GM23338 (cell line): ENCODE data around the gene S1PR3. TPM values are rescaled to one million over a fixed set of nuclear protein-coding genes. Genes with fewer than 3 reads are reported as not detected.

Source experiments
- ATAC-seq: fragments of 200-7000 bp; cut with Tn5 transposase; 3 replicates; pipeline ENCODE4 v1.9.1; 2020
- DNase-seq: peaks from one replicate; pipeline ENCODE4 v3.0.0-alpha.2; 2015; ENCODE audit warnings: low spot score
- H2AFZ ChIP-seq: fragments of 200-600 bp; sonication (generic); 2 replicates; pipeline ENCODE4 v1.8.0; 2016; ENCODE audit warnings: antibody characterized with exemption, mild to moderate bottlenecking, moderate library complexity
- H3F3A ChIP-seq: fragments of 200-600 bp; sonication (generic); replicated peaks from 2 replicates; pipeline ENCODE4 v1.8.0; 2017; ENCODE audit warnings: antibody characterized with exemption, mixed run types, low read depth
- H3K27ac ChIP-seq: fragments of 200-600 bp; sonication (generic); 2 replicates; pipeline ENCODE4 v1.6.1; 2016; ENCODE audit warnings: low read depth
- H3K27me3 ChIP-seq: fragments of 200-600 bp; sonication (generic); 2 replicates; pipeline ENCODE4 v1.8.0; 2016; ENCODE audit warnings: mild to moderate bottlenecking, mixed run types, moderate library complexity; ENCODE audit not compliant: insufficient read depth
- H3K36me3 ChIP-seq: fragments of 200-600 bp; sonication (generic); 2 replicates; pipeline ENCODE4 v1.8.0; 2016; ENCODE audit warnings: mild to moderate bottlenecking; ENCODE audit not compliant: insufficient read depth
- H3K4me1 ChIP-seq: fragments of 200-600 bp; sonication (generic); 2 replicates; pipeline ENCODE4 v1.8.0; 2016; ENCODE audit warnings: mild to moderate bottlenecking, moderate library complexity; ENCODE audit not compliant: insufficient read depth
- H3K4me2 ChIP-seq: fragments of 200-600 bp; sonication (generic); 2 replicates; pipeline ENCODE4 v1.7.1; 2017; ENCODE audit warnings: mixed run types
- H3K4me3 ChIP-seq: fragments of 200-600 bp; sonication (generic); 2 replicates; pipeline ENCODE4 v1.6.1; 2016; ENCODE audit warnings: mixed run types
- H3K79me2 ChIP-seq: fragments of 200-600 bp; sonication (generic); replicated peaks from 2 replicates; pipeline ENCODE4 v1.8.0; 2017; ENCODE audit warnings: mild to moderate bottlenecking; ENCODE audit not compliant: insufficient read depth
- H3K9me2 ChIP-seq: fragments of 200-600 bp; sonication (generic); 2 replicates; pipeline ENCODE4 v1.8.0; 2017; ENCODE audit not compliant: insufficient read depth
- H4K20me1 ChIP-seq: fragments of 200-600 bp; sonication (generic); replicated peaks from 2 replicates; pipeline ENCODE4 v1.8.0; 2017; ENCODE audit warnings: mild to moderate bottlenecking; ENCODE audit not compliant: insufficient read depth
- H3K27ac Mint-ChIP-seq: 2 replicates; pipeline ENCODE4 v1.8.0; 2020; ENCODE audit warnings: inconsistent platforms, mild to moderate bottlenecking, moderate library complexity, mixed read lengths
- H3K27me3 Mint-ChIP-seq: 3 replicates; pipeline ENCODE4 v1.8.0; 2022; ENCODE audit warnings: low read depth, mild to moderate bottlenecking, moderate library complexity, mixed read lengths, inconsistent platforms; ENCODE audit not compliant: insufficient read depth, poor library complexity
- H3K36me3 Mint-ChIP-seq: 3 replicates; pipeline ENCODE4 v1.8.0; 2021; ENCODE audit warnings: low read depth, mild to moderate bottlenecking, inconsistent platforms, moderate library complexity, mixed read lengths
- H3K4me1 Mint-ChIP-seq: 3 replicates; pipeline ENCODE4 v1.8.0; 2020; ENCODE audit warnings: mild to moderate bottlenecking, inconsistent platforms, mixed read lengths
- H3K4me3 Mint-ChIP-seq: 3 replicates; pipeline ENCODE4 v1.8.0; 2021; ENCODE audit warnings: moderate library complexity, mild to moderate bottlenecking, inconsistent platforms, mixed read lengths
- H3K9me3 Mint-ChIP-seq: 3 replicates; pipeline ENCODE4 v1.8.0; 2020; ENCODE audit warnings: moderate library complexity, mild to moderate bottlenecking, inconsistent platforms, mixed read lengths
- CREB1 ChIP-seq: fragments of 250-450 bp; sonication (Bioruptor Pico); IDR thresholded peaks from 2 replicates; pipeline ENCODE4 v1.5.0; 2020; ENCODE audit warnings: low read depth, mild to moderate bottlenecking, moderate library complexity
- ETS1 ChIP-seq: IDR thresholded peaks from 2 replicates; pipeline ENCODE4 v1.6.1; 2016; ENCODE audit warnings: antibody characterized with exemption
- EZH2 ChIP-seq: fragments of 200-600 bp; sonication (generic); IDR thresholded peaks from one replicate; pipeline ENCODE4 v1.8.0; 2017; ENCODE audit warnings: antibody characterized with exemption, mild to moderate bottlenecking, low read depth; ENCODE audit not compliant: unreplicated experiment
- EZH2phosphoT487 ChIP-seq: fragments of 200-600 bp; sonication (generic); IDR thresholded peaks from one replicate; pipeline ENCODE4 v1.8.1; 2018; ENCODE audit warnings: antibody characterized with exemption; ENCODE audit not compliant: unreplicated experiment
- JUNB ChIP-seq: IDR thresholded peaks from one replicate; pipeline ENCODE4 v1.6.1; 2016; ENCODE audit warnings: antibody characterized with exemption; ENCODE audit not compliant: unreplicated experiment
- NANOG ChIP-seq: IDR thresholded peaks from 2 replicates; pipeline ENCODE4 v1.6.1; 2016; ENCODE audit warnings: antibody characterized with exemption, borderline replicate concordance
- POLR2AphosphoS5 ChIP-seq: IDR thresholded peaks from 2 replicates; pipeline ENCODE4 v1.6.1; 2016; ENCODE audit warnings: antibody characterized with exemption, low read depth
- STAT1 ChIP-seq: IDR thresholded peaks from one replicate; pipeline ENCODE4 v1.6.1; 2016; ENCODE audit warnings: antibody characterized with exemption; ENCODE audit not compliant: unreplicated experiment
- ZNF114 ChIP-seq: fragments of 250-450 bp; sonication (Bioruptor Pico); IDR thresholded peaks from 2 replicates; pipeline ENCODE4 v1.5.0; 2020; ENCODE audit warnings: mild to moderate bottlenecking, moderate library complexity
- ZNF331 ChIP-seq: fragments of 250-450 bp; sonication (Bioruptor Pico); IDR thresholded peaks from 2 replicates; pipeline ENCODE4 v1.5.0; 2020; ENCODE audit warnings: low read depth, mild to moderate bottlenecking, moderate library complexity
- polyA plus RNA-seq: library from polyadenylated mRNA; unstranded; fragments of >200 nt; fragmentation: Nextera tagmentation; extraction: Ambion mirVana; gene quantifications from 2 replicates; pipeline ENCODE4 v1.2.1, GENCODE V29; 2016
- total RNA-seq: library from RNA; depleted of rRNA; stranded (reverse); fragments of >200 nt; shearing (Covaris generic); gene quantifications from 2 replicates; pipeline ENCODE4 v1.2.3, GENCODE V29; 2014
- TF ChIP-seq, protein P1 (sequence below), 2 experiments: fragments of 200-600 bp in 1 of 2; sonication (generic) in 1 of 2; conservative IDR thresholded peaks; 2 replicates each; pipeline versions ENCODE4 v1.5.1 to v1.6.1; 2016 to 2017; ENCODE audit warnings: antibody characterized with exemption in 2 of 2, low read depth in 2 of 2, mild to moderate bottlenecking in 2 of 2, moderate library complexity in 1 of 2
- TF ChIP-seq, protein P2 (sequence below): fragments of 250-450 bp; sonication (Bioruptor Pico); IDR thresholded peaks from 2 replicates; pipeline ENCODE4 v1.5.0; 2020; ENCODE audit warnings: mild to moderate bottlenecking, moderate library complexity
- TF ChIP-seq, protein P3 (sequence below): IDR thresholded peaks from one replicate; pipeline ENCODE4 v1.6.1; 2018; ENCODE audit warnings: antibody characterized with exemption; ENCODE audit not compliant: unreplicated experiment

Gene S1PR3
- total and polyA plus RNA-seq, 2 experiments from 2014 or later, result 2.1 to 7.6 TPM

- no peak for ATAC-seq
- H3K4me1 Mint-ChIP-seq, result peaks cover 17% of the 10 kb centered on the region
- Histone ChIP-seq H3K9me2 (peaks cover 5% of the 10 kb centered on the region; the same call in 1 of the 2 replicates), H3K4me1 (0 out of 2 replicates have a peak, but pooled peaks cover 6% of the 10 kb centered on the region), H2AFZ (no peak overlapping the region), H3K27ac (no peak overlapping the region), H3K4me2 (no peak overlapping the region), H4K20me1 (no peaks in the 10 kb centered on the region), H3K79me2 (no peaks in the 10 kb centered on the region), H3K4me3 (no peak overlapping the region), H3K27me3 (no peaks in the 10 kb centered on the region), H3K36me3 (no peaks in the 10 kb centered on the region), H3F3A (no peaks in the 10 kb centered on the region)
- H3K4me3 Mint-ChIP-seq, result no peak overlapping the region
- no peak for DNase-seq
- H3K36me3 Mint-ChIP-seq, result peaks cover 12% of the 10 kb centered on the region
- TF ChIP-seq, protein P1, sequence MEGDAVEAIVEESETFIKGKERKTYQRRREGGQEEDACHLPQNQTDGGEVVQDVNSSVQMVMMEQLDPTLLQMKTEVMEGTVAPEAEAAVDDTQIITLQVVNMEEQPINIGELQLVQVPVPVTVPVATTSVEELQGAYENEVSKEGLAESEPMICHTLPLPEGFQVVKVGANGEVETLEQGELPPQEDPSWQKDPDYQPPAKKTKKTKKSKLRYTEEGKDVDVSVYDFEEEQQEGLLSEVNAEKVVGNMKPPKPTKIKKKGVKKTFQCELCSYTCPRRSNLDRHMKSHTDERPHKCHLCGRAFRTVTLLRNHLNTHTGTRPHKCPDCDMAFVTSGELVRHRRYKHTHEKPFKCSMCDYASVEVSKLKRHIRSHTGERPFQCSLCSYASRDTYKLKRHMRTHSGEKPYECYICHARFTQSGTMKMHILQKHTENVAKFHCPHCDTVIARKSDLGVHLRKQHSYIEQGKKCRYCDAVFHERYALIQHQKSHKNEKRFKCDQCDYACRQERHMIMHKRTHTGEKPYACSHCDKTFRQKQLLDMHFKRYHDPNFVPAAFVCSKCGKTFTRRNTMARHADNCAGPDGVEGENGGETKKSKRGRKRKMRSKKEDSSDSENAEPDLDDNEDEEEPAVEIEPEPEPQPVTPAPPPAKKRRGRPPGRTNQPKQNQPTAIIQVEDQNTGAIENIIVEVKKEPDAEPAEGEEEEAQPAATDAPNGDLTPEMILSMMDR (conservative IDR thresholded peaks at IDR 0.05; ENCODE audit: low read depth in 2 of 2), result no peak
- TF ChIP-seq ZNF114 (no peak), JUNB (no peak), ZNF331 (CRISPR knock-in tag) (no peak), STAT1 (no peak), EZH2phosphoT487 (no peak), EZH2 (no peak), POLR2AphosphoS5 (no peak), NANOG (no peak), ETS1 (no peak), CREB1 (no peak)
- TF ChIP-seq, protein P2, sequence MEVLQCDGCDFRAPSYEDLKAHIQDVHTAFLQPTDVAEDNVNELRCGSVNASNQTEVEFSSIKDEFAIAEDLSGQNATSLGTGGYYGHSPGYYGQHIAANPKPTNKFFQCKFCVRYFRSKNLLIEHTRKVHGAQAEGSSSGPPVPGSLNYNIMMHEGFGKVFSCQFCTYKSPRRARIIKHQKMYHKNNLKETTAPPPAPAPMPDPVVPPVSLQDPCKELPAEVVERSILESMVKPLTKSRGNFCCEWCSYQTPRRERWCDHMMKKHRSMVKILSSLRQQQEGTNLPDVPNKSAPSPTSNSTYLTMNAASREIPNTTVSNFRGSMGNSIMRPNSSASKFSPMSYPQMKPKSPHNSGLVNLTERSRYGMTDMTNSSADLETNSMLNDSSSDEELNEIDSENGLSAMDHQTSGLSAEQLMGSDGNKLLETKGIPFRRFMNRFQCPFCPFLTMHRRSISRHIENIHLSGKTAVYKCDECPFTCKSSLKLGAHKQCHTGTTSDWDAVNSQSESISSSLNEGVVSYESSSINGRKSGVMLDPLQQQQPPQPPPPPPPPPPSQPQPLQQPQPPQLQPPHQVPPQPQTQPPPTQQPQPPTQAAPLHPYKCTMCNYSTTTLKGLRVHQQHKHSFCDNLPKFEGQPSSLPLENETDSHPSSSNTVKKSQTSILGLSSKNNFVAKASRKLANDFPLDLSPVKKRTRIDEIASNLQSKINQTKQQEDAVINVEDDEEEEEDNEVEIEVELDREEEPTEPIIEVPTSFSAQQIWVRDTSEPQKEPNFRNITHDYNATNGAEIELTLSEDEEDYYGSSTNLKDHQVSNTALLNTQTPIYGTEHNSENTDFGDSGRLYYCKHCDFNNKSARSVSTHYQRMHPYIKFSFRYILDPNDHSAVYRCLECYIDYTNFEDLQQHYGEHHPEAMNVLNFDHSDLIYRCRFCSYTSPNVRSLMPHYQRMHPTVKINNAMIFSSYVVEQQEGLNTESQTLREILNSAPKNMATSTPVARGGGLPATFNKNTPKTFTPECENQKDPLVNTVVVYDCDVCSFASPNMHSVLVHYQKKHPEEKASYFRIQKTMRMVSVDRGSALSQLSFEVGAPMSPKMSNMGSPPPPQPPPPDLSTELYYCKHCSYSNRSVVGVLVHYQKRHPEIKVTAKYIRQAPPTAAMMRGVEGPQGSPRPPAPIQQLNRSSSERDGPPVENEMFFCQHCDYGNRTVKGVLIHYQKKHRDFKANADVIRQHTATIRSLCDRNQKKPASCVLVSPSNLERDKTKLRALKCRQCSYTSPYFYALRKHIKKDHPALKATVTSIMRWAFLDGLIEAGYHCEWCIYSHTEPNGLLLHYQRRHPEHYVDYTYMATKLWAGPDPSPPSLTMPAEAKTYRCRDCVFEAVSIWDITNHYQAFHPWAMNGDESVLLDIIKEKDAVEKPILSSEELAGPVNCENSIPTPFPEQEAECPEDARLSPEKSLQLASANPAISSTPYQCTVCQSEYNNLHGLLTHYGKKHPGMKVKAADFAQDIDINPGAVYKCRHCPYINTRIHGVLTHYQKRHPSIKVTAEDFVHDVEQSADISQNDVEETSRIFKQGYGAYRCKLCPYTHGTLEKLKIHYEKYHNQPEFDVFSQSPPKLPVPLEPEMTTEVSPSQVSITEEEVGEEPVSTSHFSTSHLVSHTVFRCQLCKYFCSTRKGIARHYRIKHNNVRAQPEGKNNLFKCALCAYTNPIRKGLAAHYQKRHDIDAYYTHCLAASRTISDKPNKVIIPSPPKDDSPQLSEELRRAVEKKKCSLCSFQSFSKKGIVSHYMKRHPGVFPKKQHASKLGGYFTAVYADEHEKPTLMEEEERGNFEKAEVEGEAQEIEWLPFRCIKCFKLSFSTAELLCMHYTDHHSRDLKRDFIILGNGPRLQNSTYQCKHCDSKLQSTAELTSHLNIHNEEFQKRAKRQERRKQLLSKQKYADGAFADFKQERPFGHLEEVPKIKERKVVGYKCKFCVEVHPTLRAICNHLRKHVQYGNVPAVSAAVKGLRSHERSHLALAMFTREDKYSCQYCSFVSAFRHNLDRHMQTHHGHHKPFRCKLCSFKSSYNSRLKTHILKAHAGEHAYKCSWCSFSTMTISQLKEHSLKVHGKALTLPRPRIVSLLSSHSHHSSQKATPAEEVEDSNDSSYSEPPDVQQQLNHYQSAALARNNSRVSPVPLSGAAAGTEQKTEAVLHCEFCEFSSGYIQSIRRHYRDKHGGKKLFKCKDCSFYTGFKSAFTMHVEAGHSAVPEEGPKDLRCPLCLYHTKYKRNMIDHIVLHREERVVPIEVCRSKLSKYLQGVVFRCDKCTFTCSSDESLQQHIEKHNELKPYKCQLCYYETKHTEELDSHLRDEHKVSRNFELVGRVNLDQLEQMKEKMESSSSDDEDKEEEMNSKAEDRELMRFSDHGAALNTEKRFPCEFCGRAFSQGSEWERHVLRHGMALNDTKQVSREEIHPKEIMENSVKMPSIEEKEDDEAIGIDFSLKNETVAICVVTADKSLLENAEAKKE (CRISPR knock-in tag), result no peak
- TF ChIP-seq, protein P3, sequence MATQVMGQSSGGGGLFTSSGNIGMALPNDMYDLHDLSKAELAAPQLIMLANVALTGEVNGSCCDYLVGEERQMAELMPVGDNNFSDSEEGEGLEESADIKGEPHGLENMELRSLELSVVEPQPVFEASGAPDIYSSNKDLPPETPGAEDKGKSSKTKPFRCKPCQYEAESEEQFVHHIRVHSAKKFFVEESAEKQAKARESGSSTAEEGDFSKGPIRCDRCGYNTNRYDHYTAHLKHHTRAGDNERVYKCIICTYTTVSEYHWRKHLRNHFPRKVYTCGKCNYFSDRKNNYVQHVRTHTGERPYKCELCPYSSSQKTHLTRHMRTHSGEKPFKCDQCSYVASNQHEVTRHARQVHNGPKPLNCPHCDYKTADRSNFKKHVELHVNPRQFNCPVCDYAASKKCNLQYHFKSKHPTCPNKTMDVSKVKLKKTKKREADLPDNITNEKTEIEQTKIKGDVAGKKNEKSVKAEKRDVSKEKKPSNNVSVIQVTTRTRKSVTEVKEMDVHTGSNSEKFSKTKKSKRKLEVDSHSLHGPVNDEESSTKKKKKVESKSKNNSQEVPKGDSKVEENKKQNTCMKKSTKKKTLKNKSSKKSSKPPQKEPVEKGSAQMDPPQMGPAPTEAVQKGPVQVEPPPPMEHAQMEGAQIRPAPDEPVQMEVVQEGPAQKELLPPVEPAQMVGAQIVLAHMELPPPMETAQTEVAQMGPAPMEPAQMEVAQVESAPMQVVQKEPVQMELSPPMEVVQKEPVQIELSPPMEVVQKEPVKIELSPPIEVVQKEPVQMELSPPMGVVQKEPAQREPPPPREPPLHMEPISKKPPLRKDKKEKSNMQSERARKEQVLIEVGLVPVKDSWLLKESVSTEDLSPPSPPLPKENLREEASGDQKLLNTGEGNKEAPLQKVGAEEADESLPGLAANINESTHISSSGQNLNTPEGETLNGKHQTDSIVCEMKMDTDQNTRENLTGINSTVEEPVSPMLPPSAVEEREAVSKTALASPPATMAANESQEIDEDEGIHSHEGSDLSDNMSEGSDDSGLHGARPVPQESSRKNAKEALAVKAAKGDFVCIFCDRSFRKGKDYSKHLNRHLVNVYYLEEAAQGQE, result no peak
- H3K27me3 Mint-ChIP-seq, result peaks cover 9% of the 10 kb centered on the region
- peaks cover 8% of the 10 kb centered on the region for H3K9me3 Mint-ChIP-seq
- no peak overlapping the region for H3K27ac Mint-ChIP-seq
Observed at GRCh38 chr9:89022902-89023301, 31.6 kb downstream of the S1PR3 start.
